ENCODE data around the gene CCN6.
A peak's percentile ranks its signal among the peaks of the same experiment; 100 is the strongest.

Gene CCN6

DNA sequence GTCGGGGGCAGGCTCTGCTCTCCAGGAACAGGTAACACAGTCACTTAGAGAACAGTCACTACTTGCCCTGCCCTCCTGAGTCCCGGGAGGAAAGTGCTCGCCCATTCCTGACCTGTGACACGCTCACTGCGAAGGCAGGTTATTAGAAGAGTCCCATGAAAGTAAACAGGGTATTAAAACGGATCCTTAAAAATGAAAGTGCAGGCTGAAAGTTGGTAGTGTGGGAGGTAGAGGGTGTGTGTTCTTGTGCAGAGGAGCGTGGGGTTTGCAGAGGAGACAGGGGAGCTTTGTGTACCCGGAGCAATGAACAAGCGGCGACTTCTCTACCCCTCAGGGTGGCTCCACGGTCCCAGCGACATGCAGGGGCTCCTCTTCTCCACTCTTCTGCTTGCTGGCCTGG, at the start of gene CCN6:
CCN6 (plus strand) TSS at position 104 of the 400 bp plus-strand sequence; CDS start at position 358, 254 bp downstream.
- Histone ChIP-seq H3K27me3 (ENCODE audit: low read depth, low read length) (no peaks in the 10 kb centered on the region), H3K4me1 (ENCODE audit: control insufficient read depth in 1 of 2, insufficient read depth in 2 of 2, low read length in 2 of 2) (no peaks in the 10 kb centered on the region), H3K27ac (ENCODE audit: low read length) (no peak within 1 kb of the TSS), H3K4me3 (ENCODE audit: low read depth in 1 of 2, low read length in 2 of 2) (no peak within 1 kb of the TSS), H3K9me3 (ENCODE audit: control insufficient read depth in 1 of 2, low read length in 2 of 2) (no peaks in the 10 kb centered on the region), H3K36me3 (ENCODE audit: control insufficient read depth in 1 of 2, insufficient read depth in 2 of 2, low read length in 2 of 2) (no peaks in the 10 kb centered on the region)

- no peak overlapping the region for H3K27ac ChIP-seq (ENCODE audit: low read length)
- H3K27me3 ChIP-seq (ENCODE audit: low read depth, low read length): no peaks in the 10 kb centered on the region
- no peaks in the 10 kb centered on the region for H3K36me3 ChIP-seq (ENCODE audit: control insufficient read depth in 1 of 2, insufficient read depth in 2 of 2, low read length in 2 of 2)
- no peak overlapping the region for H3K4me3 ChIP-seq (ENCODE audit: low read depth in 1 of 2, low read length in 2 of 2)
- no peaks in the 10 kb centered on the region for H3K9me3 ChIP-seq (ENCODE audit: control insufficient read depth in 1 of 2, low read length in 2 of 2)
- H3K4me1 ChIP-seq (ENCODE audit: control insufficient read depth in 1 of 2, insufficient read depth in 2 of 2, low read length in 2 of 2): peaks cover 0 to 50% of the 10 kb centered on the region in 2 donors
Measured at GRCh38 chr6:112004201-112005012, 49.5 kb upstream of the CCN6 start.

DNA sequence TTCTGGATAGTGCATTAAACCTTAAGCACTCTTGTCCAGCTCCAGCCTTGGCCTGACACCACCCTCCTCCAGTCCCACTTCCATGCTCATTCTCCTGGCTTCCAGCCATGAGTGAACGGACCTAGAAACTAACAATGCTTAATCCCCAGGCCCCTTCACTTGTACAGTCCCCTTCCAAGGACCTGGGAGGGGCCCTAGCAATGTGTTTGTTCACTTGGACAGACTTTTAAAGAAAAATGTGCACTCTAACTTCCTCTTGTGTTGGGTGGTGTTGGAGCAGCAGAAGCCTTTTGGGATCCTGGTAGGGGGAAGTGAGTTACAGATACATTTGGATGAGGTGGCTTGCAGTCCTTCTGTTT, 48.9 kb upstream of the CCN6 start:
- no peaks in the 10 kb centered on the region for H3K9me3 ChIP-seq (ENCODE audit: control insufficient read depth in 1 of 2, low read length in 2 of 2)
- no peak overlapping the region for H3K27ac ChIP-seq (ENCODE audit: low read length)
- no peaks in the 10 kb centered on the region for H3K36me3 ChIP-seq (ENCODE audit: control insufficient read depth in 1 of 2, insufficient read depth in 2 of 2, low read length in 2 of 2)
- H3K4me1 ChIP-seq (ENCODE audit: control insufficient read depth in 1 of 2, insufficient read depth in 2 of 2, low read length in 2 of 2): peaks cover 0 to 50% of the 10 kb centered on the region in 2 donors
- no peak overlapping the region for H3K4me3 ChIP-seq (ENCODE audit: low read depth in 1 of 2, low read length in 2 of 2)
- no peaks in the 10 kb centered on the region for H3K27me3 ChIP-seq (ENCODE audit: low read depth, low read length)

DNA sequence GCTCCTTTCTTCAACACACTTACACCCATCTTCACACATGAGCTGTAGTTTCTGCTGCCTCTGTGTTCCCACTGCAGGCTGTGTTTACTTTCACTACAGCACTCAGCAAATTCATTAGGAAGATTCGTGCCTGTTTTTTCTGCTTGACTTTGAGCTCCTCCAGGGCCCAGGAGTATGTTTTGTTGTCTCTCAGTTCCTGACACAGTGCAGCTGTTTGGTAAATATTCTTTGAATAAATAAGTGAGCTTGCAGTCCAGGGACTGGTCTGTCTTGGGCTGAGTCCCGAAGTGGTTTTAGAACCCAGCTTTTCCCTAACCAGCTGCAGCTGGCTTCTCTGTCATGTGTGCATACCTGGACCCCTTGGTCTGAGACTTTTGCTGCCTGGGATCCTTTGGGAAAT, 46.6 kb upstream of the CCN6 start:
- Histone ChIP-seq H3K36me3 (ENCODE audit: control insufficient read depth in 1 of 2, insufficient read depth in 2 of 2, low read length in 2 of 2) (no peaks in the 10 kb centered on the region), H3K27me3 (ENCODE audit: low read depth, low read length) (no peaks in the 10 kb centered on the region), H3K4me1 (ENCODE audit: control insufficient read depth in 1 of 2, insufficient read depth in 2 of 2, low read length in 2 of 2) (peaks cover 0 to 50% of the 10 kb centered on the region in 2 donors), H3K27ac (ENCODE audit: low read length) (peak overlapping the region; percentile 17), H3K4me3 (ENCODE audit: low read depth in 1 of 2, low read length in 2 of 2) (no peak overlapping the region), H3K9me3 (ENCODE audit: control insufficient read depth in 1 of 2, low read length in 2 of 2) (no peaks in the 10 kb centered on the region)

DNA sequence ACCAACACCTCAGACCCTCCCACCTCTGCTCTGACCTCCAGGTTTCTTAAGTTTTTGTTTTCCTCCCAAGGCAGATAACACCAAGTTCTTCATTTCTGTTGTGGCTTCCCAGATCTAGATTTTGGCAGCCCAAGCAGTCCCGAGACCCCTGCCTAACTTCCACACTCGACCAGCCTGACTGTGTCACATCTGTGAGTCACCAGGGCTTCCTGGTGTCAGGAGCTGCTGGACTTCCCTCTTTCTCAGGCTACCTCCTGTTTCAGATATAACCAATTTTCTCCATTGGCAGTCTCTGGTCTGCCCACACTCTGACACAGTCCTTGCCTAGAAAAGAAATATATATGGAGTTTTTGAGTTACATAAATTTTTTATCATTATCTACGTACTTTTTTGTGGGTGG, 46.1 kb upstream of the CCN6 start:
- H3K36me3 ChIP-seq (ENCODE audit: control insufficient read depth in 1 of 2, insufficient read depth in 2 of 2, low read length in 2 of 2): no peaks in the 10 kb centered on the region
- H3K4me1 ChIP-seq (ENCODE audit: control insufficient read depth in 1 of 2, insufficient read depth in 2 of 2, low read length in 2 of 2): peaks cover 0 to 50% of the 10 kb centered on the region in 2 donors
- no peaks in the 10 kb centered on the region for H3K9me3 ChIP-seq (ENCODE audit: control insufficient read depth in 1 of 2, low read length in 2 of 2)
- H3K27me3 ChIP-seq (ENCODE audit: low read depth, low read length): no peaks in the 10 kb centered on the region
- H3K4me3 ChIP-seq (ENCODE audit: low read depth in 1 of 2, low read length in 2 of 2): no peak overlapping the region
- peak overlapping the region; percentile 17 for H3K27ac ChIP-seq (ENCODE audit: low read length)

DNA sequence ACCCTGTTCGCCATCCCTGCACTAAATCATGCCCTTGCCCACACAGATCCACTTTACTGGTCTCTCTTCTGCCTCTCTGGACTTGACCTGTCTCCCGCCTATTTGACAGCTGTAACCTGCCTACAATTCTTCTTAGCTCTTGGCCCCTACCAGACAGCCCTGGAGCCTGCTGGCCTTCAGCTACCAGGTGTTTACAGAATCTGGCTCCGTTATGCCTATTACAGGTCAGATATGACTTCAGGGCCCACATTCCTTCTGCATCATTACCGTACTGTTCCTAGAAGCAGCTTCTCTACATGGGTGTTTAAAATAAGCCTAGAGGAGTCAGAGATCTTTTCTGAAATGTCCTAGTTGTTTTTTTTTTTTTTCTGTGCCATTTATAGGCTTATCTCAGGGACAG, 45.4 kb upstream of the CCN6 start:
- Histone ChIP-seq H3K4me1 (ENCODE audit: control insufficient read depth in 1 of 2, insufficient read depth in 2 of 2, low read length in 2 of 2) (peaks cover 0 to 47% of the 10 kb centered on the region in 2 donors), H3K4me3 (ENCODE audit: low read depth in 1 of 2, low read length in 2 of 2) (no peak overlapping the region), H3K36me3 (ENCODE audit: control insufficient read depth in 1 of 2, insufficient read depth in 2 of 2, low read length in 2 of 2) (no peaks in the 10 kb centered on the region), H3K27me3 (ENCODE audit: low read depth, low read length) (no peaks in the 10 kb centered on the region), H3K9me3 (ENCODE audit: control insufficient read depth in 1 of 2, low read length in 2 of 2) (no peaks in the 10 kb centered on the region), H3K27ac (ENCODE audit: low read length) (no peak overlapping the region)

GRCh38 chr6:112010328-112010727, 43.6 kb upstream of the CCN6 start:
- Histone ChIP-seq H3K36me3 (ENCODE audit: control insufficient read depth in 1 of 2, insufficient read depth in 2 of 2, low read length in 2 of 2) (no peaks in the 10 kb centered on the region), H3K27ac (ENCODE audit: low read length) (no peak overlapping the region), H3K9me3 (ENCODE audit: control insufficient read depth in 1 of 2, low read length in 2 of 2) (no peaks in the 10 kb centered on the region), H3K27me3 (ENCODE audit: low read depth, low read length) (no peaks in the 10 kb centered on the region), H3K4me3 (ENCODE audit: low read depth in 1 of 2, low read length in 2 of 2) (no peak overlapping the region), H3K4me1 (ENCODE audit: control insufficient read depth in 1 of 2, insufficient read depth in 2 of 2, low read length in 2 of 2) (peaks cover 0 to 45% of the 10 kb centered on the region in 2 donors)

DNA sequence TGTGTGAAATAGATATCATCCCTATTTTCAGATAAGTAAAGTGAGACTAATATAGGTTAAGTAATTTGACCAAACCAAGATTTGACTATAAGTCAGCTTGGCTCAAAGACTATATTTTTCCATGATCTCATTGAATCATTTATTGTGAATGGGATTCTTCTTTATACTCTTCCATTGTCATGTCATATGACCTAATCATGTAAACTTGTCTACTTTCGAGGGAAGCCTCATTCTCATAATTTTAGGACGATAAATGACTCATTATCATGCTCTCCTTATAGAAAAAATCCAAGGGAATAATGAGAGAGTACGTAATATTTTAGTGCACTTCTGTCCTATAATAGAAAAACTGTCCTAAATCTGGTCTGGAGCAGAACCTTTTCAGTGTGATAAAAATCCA, 40.9 kb upstream of the CCN6 start:
- H3K4me1 ChIP-seq (ENCODE audit: control insufficient read depth in 1 of 2, insufficient read depth in 2 of 2, low read length in 2 of 2): peaks cover 0 to 24% of the 10 kb centered on the region in 2 donors

DNA sequence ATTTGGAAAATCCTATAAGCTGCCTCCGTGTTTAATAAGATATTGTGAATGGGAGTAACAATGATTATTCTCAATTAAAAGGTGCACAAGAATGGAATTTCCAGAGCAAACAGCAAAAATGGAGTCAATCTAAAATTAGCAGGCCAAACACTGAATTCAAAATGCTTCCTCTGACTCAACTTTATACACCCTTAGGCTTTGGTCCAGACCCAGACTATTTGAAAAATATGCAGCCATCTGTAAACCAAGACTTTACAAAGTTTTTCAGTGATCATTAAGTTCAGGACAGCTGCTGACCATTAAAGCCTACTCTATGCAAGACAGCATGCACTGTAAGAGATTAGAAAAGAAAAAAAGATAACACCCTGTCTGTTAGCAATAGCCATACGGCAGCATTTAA, 39.4 kb upstream of the CCN6 start:
- no peaks in the 10 kb centered on the region for H3K27me3 ChIP-seq (ENCODE audit: low read depth, low read length)
- no peaks in the 10 kb centered on the region for H3K9me3 ChIP-seq (ENCODE audit: control insufficient read depth in 1 of 2, low read length in 2 of 2)
- H3K27ac ChIP-seq (ENCODE audit: low read length): peak overlapping the region; percentile 27
- peaks cover 0 to 26% of the 10 kb centered on the region in 2 donors for H3K4me1 ChIP-seq (ENCODE audit: control insufficient read depth in 1 of 2, insufficient read depth in 2 of 2, low read length in 2 of 2)
- no peak overlapping the region for H3K4me3 ChIP-seq (ENCODE audit: low read depth in 1 of 2, low read length in 2 of 2)
- no peaks in the 10 kb centered on the region for H3K36me3 ChIP-seq (ENCODE audit: control insufficient read depth in 1 of 2, insufficient read depth in 2 of 2, low read length in 2 of 2)

More for the DNA sequence above, 40.9 kb upstream of the CCN6 start:
- Histone ChIP-seq H3K27ac (ENCODE audit: low read length) (no peak overlapping the region), H3K9me3 (ENCODE audit: control insufficient read depth in 1 of 2, low read length in 2 of 2) (no peaks in the 10 kb centered on the region), H3K27me3 (ENCODE audit: low read depth, low read length) (no peaks in the 10 kb centered on the region), H3K4me3 (ENCODE audit: low read depth in 1 of 2, low read length in 2 of 2) (no peak overlapping the region), H3K36me3 (ENCODE audit: control insufficient read depth in 1 of 2, insufficient read depth in 2 of 2, low read length in 2 of 2) (no peaks in the 10 kb centered on the region)

- Histone ChIP-seq H3K27me3 (ENCODE audit: low read depth, low read length) (no peaks in the 10 kb centered on the region), H3K27ac (ENCODE audit: low read length) (no peak overlapping the region), H3K4me1 (ENCODE audit: control insufficient read depth in 1 of 2, insufficient read depth in 2 of 2, low read length in 2 of 2) (peaks cover 0 to 26% of the 10 kb centered on the region in 2 donors), H3K4me3 (ENCODE audit: low read depth in 1 of 2, low read length in 2 of 2) (no peak overlapping the region), H3K9me3 (ENCODE audit: control insufficient read depth in 1 of 2, low read length in 2 of 2) (no peaks in the 10 kb centered on the region), H3K36me3 (ENCODE audit: control insufficient read depth in 1 of 2, insufficient read depth in 2 of 2, low read length in 2 of 2) (no peaks in the 10 kb centered on the region)
Measured at GRCh38 chr6:112015725-112016124, 38.2 kb upstream of the CCN6 start.

GRCh38 chr6:112016320-112016719, 37.6 kb upstream of the CCN6 start:
- Histone ChIP-seq H3K36me3 (ENCODE audit: control insufficient read depth in 1 of 2, insufficient read depth in 2 of 2, low read length in 2 of 2) (no peaks in the 10 kb centered on the region), H3K27ac (ENCODE audit: low read length) (no peak overlapping the region), H3K9me3 (ENCODE audit: control insufficient read depth in 1 of 2, low read length in 2 of 2) (no peaks in the 10 kb centered on the region), H3K4me3 (ENCODE audit: low read depth in 1 of 2, low read length in 2 of 2) (no peak overlapping the region), H3K27me3 (ENCODE audit: low read depth, low read length) (no peaks in the 10 kb centered on the region), H3K4me1 (ENCODE audit: control insufficient read depth in 1 of 2, insufficient read depth in 2 of 2, low read length in 2 of 2) (peaks cover 0 to 26% of the 10 kb centered on the region in 2 donors)

DNA sequence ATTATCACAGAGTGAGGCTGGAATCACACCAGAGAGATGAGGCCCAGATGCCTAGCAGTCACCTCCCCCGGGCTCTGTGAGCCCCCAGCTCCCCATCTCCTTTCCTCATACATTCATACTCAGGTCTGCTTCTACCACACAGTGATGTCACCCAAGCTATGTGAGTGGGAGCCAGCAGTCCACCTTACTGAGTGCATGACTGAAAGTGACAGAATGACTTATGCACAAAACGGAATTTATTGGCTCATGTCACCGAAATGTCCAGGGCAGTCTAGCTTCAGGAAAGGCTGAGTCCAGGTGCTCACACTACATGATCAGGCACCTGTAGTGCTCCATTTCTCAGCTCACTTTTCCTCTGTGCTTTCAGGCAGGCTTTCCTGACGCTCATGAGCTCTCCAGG, 36.7 kb upstream of the CCN6 start:
- H3K4me1 ChIP-seq (ENCODE audit: control insufficient read depth in 1 of 2, insufficient read depth in 2 of 2, low read length in 2 of 2): peaks cover 0 to 33% of the 10 kb centered on the region in 2 donors
- no peaks in the 10 kb centered on the region for H3K27me3 ChIP-seq (ENCODE audit: low read depth, low read length)
- no peak overlapping the region for H3K27ac ChIP-seq (ENCODE audit: low read length)
- H3K9me3 ChIP-seq (ENCODE audit: control insufficient read depth in 1 of 2, low read length in 2 of 2): no peaks in the 10 kb centered on the region
- H3K36me3 ChIP-seq (ENCODE audit: control insufficient read depth in 1 of 2, insufficient read depth in 2 of 2, low read length in 2 of 2): no peaks in the 10 kb centered on the region
- no peak overlapping the region for H3K4me3 ChIP-seq (ENCODE audit: low read depth in 1 of 2, low read length in 2 of 2)

All from muscle layer of duodenum (tissue), 2 donors.